ENCODE data around the gene HSD11B2. TPM values are rescaled to one million over a fixed set of nuclear protein-coding genes. Genes with fewer than 3 reads are reported as not detected.

Gene HSD11B2
- total and polyA plus RNA-seq, 2 of the 8 experiments (the other 6 are each of a cell fraction or from before 2014, with no cell fraction given), result 28.7 to 32.9 TPM

DNA sequence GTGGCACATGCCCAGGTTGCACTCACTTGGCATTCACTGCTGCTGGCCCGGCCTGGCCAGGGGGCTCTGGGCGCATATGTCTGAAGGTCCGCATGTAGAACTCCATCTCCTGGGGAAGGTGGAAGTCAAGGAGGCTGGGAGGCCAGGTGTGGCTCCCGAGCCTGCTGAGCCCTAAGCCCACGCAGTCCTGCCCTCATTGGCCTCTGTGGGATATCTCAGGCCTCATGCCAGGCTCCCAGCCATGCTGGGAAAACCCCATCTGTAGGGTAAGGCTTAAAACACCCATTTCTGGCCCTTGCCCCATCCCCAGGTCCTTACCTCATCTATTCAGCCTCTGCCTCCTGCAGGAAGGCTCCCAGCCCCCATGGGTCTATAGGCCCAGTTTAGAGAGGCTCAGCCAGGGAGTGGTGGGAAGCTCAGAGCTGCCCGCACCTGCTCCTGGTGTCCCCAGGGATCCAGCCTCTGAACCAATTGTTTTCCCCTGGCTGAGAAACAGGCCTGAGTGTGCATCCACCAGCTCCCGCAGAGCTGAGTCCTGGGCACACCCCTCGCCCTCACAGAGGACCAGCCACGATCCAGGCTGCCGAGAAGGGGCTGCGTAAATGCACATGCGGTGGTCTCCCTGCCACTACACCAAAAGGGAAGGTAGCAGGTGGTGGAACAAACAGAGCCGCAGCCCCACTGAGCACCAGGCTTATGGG lies 35.3 kb upstream of the HSD11B2 start:
- TF ChIP-seq SRF (IDR thresholded peaks at IDR 0.05; ENCODE audit: low read depth, low read length), result no peak
- TF ChIP-seq ZNF274 (IDR thresholded peaks at IDR 0.05; ENCODE audit: borderline replicate concordance, extremely low read depth, low read length), result no peak
- Histone ChIP-seq H3K27me3 (replicated peaks in 1 of 4; ENCODE audit: control insufficient read depth in 3 of 4, extremely low read depth in 1 of 4, insufficient read depth in 3 of 4, low read length in 3 of 4) (peaks cover 24 to 57% (median 46%) of the 10 kb centered on the region in 4 experiments), H2BK15ac (ENCODE audit: low read length) (peak overlapping the region; percentile 53; the same call in 1 of the 2 replicates), H2BK12ac (ENCODE audit: low read depth, low read length) (peak overlapping the region; percentile 56; the same call in 1 of the 2 replicates), H3K4ac (replicated peaks; ENCODE audit: insufficient read length, low read depth, low read length) (peak overlapping the region; percentile 82), H3K36me3 (ENCODE audit: control insufficient read depth in 2 of 4, insufficient read depth in 4 of 4, low read length in 3 of 4) (no peaks in the 10 kb centered on the region), H2AFZ (ENCODE audit: low read length) (no peak overlapping the region; the same call in 1 of the 2 replicates), H3K4me2 (ENCODE audit: insufficient read depth in 1 of 2, low read depth in 2 of 2, low read length in 2 of 2) (peak overlapping the region; percentile 53 to 60), H3K9ac (replicated peaks in 1 of 4; ENCODE audit: extremely low read depth in 1 of 4, low read depth in 3 of 4, low read length in 3 of 4) (0 out of 7 replicates have a peak overlapping the region, but pooled peaks of 2 of the 4 experiments have one; percentile 4 to 9), H4K20me1 (replicated peaks in 1 of 2; ENCODE audit: control insufficient read depth in 1 of 2, insufficient read depth in 2 of 2, low read length in 2 of 2) (peaks cover 6 to 9% of the 10 kb centered on the region in 2 experiments), H3K79me2 (ENCODE audit: control insufficient read depth in 1 of 2, insufficient read depth in 2 of 2, low read length in 2 of 2) (no peaks in the 10 kb centered on the region), H3K23me2 (ENCODE audit: low read depth, low read length) (no peaks in the 10 kb centered on the region; the same call in 1 of the 2 replicates), H3K56ac (replicated peaks; ENCODE audit: insufficient read length, low read depth, low read length) (no peak overlapping the region), H2AK5ac (ENCODE audit: low read depth, low read length) (no peak overlapping the region), H3K18ac (ENCODE audit: extremely low read depth, low read length) (peak overlapping the region; percentile 66; the same call in 1 of the 2 replicates), H3K23ac (ENCODE audit: insufficient read length) (no peak overlapping the region), H2BK5ac (ENCODE audit: low read depth, low read length) (no peak overlapping the region; the same call in 1 of the 2 replicates), H3K9me3 (ENCODE audit: insufficient read depth in 2 of 2, low read depth in 1 of 2, low read length in 1 of 2) (no peaks in the 10 kb centered on the region), H3K4me1 (replicated peaks in 1 of 4; ENCODE audit: control insufficient read depth in 3 of 4, insufficient read depth in 4 of 4, low read length in 3 of 4) (peaks cover 0 to 39% (median 27%) of the 10 kb centered on the region in 4 experiments; a peak in 6 of 7 replicates), H2BK20ac (ENCODE audit: low read length) (peak overlapping the region; percentile 93), H2BK120ac (replicated peaks; ENCODE audit: low read depth, low read length) (no peak overlapping the region), H4K5ac (ENCODE audit: insufficient read length, low read depth, low read length) (no peak overlapping the region), H3K27ac (ENCODE audit: low read depth, low read length) (no peak overlapping the region), H3K79me1 (ENCODE audit: low read depth, low read length) (no peaks in the 10 kb centered on the region), H3K4me3 (ENCODE audit: extremely low read depth in 1 of 4, insufficient read depth in 2 of 4, low read depth in 3 of 4, low read length in 4 of 4) (peak overlapping the region in 3 of 4 experiments; percentile 10 to 49 (median 11); a peak in 4 of 8 replicates), H4K8ac (ENCODE audit: extremely low read depth, insufficient read depth, low read length) (peak overlapping the region; percentile 39), H4K91ac (replicated peaks; ENCODE audit: insufficient read length, low read length) (peak overlapping the region; percentile 12), H3K14ac (ENCODE audit: insufficient read length) (no peak overlapping the region)
- ChIA-PET POLR2A (ENCODE audit: partially characterized antibody) (interaction anchor here (0.7 to 2.1 kb wide), 6 partner anchors 8 to 109 kb away, joined by 3 to 8 read pairs (median 4); no protein-coding TSS in a partner anchor), CTCF (ENCODE audit: partially characterized antibody) (interaction anchor here (1.1 to 32.4 kb wide), 9 partner anchors 7 to 110 kb away, joined by 3 to 476 read pairs (median 5); partner anchors contain the start of gene ZDHHC1)
- WGBS, 2 experiments (ENCODE audit: extremely low coverage in 1 of 2, insufficient coverage in 1 of 2, insufficient read length in 1 of 2, insufficient replicate concordance in 2 of 2, low coverage in 1 of 2, low lambda C conversion rate in 2 of 2, missing lambda C conversion rate in 1 of 2), result 55% methylated on average over 13 of the region's 13 CpGs; no CpG with 5 or more reads in 1 of the 2 experiments
- no peak for FAIRE-seq
- DNase-seq (ENCODE audit: low read depth in 1 of 2, low spot score in 2 of 2), result no peak
